ENCODE results near the gene COL9A3.
"Not testable (repeated sequence)": the region's sequence is repeated elsewhere in the genome, so short reads cannot be mapped to it uniquely, and the experiment has no call there.

The COL9A3 gene

DNA sequence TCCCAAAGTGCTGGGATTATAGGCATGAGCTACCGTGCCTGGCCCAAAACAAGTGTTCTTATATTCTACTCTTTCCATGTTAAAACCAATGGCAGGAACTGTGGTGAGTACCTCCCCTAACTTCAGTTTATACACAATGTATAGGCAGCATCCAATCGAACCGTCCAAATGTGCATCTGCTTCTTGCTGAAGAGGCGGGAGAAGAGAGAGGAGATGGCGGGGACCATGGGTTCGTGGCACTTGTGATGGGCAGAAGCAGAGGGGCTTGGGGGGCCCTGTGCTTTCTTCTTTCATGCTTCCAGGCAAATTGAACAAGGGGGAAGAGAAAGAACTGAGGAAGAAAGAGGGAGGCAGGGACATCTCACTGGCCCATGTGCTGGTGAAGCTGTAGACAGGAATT, 56.0 kb downstream of the COL9A3 start:
- DNase-seq (ENCODE audit: insufficient read length, low spot score) (no peak), FAIRE-seq (no peak)
- TF ChIP-seq POU2F2 (IDR thresholded peaks at IDR 0.05; ENCODE audit: low read depth, low read length) (no peak), SPI1 (IDR thresholded peaks at IDR 0.05; ENCODE audit: low read depth, low read length) (no peak), TAF1 (IDR thresholded peaks at IDR 0.05; ENCODE audit: low read depth, low read length) (no peak), POLR2A (IDR thresholded peaks at IDR 0.05; ENCODE audit: low read depth, low read length) (no peak), PAX5 (IDR thresholded peaks at IDR 0.05; ENCODE audit: insufficient read depth, low read length, severe bottlenecking) (no peak), POLR2AphosphoS5 (IDR thresholded peaks at IDR 0.05; ENCODE audit: low read depth, low read length) (no peak)

- no peak for DNase-seq (ENCODE audit: insufficient read length, low spot score)
- FAIRE-seq: no peak
- TF ChIP-seq SPI1 (IDR thresholded peaks at IDR 0.05; ENCODE audit: low read depth, low read length) (no peak), PAX5 (IDR thresholded peaks at IDR 0.05; ENCODE audit: insufficient read depth, low read length, severe bottlenecking) (no peak), TAF1 (IDR thresholded peaks at IDR 0.05; ENCODE audit: low read depth, low read length) (no peak), POU2F2 (IDR thresholded peaks at IDR 0.05; ENCODE audit: low read depth, low read length) (no peak), POLR2A (IDR thresholded peaks at IDR 0.05; ENCODE audit: low read depth, low read length) (no peak), POLR2AphosphoS5 (IDR thresholded peaks at IDR 0.05; ENCODE audit: low read depth, low read length) (no peak)
These were observed 56.4 kb downstream of the COL9A3 start for GRCh38 chr20:62873280-62873679.

GRCh38 chr20:62873681-62874031, 56.8 kb downstream of the COL9A3 start:
- FAIRE-seq; DNase-seq (ENCODE audit: insufficient read length, low spot score): not testable (repeated sequence)

DNA sequence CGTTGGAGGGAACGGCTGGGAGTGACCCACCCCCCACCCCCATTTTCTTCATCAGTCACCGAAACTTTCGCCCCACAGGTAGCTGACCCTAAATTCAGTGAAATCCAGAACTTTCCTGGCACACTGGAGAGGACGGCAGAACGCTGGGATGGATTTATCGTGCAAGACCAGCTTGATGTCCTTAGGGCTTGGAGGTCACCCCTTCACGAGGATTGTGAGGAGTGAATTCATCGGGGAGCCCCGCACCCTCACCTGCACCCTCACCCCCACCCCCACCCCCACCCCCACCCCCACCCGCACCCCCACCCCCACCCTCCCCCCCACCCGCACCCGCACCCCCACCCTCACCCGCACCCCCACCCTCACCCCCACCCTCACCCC, 58.1 kb downstream of the COL9A3 start:
- FAIRE-seq: no peak
- TF ChIP-seq POLR2AphosphoS5 (IDR thresholded peaks at IDR 0.05; ENCODE audit: low read depth, low read length): no peak
- no peak for TF ChIP-seq PAX5 (IDR thresholded peaks at IDR 0.05; ENCODE audit: insufficient read depth, low read length, severe bottlenecking)
- TF ChIP-seq POLR2A (IDR thresholded peaks at IDR 0.05; ENCODE audit: low read depth, low read length): no peak
- TF ChIP-seq TAF1 (IDR thresholded peaks at IDR 0.05; ENCODE audit: low read depth, low read length): no peak
- no peak for TF ChIP-seq POU2F2 (IDR thresholded peaks at IDR 0.05; ENCODE audit: low read depth, low read length)
- no peak for TF ChIP-seq SPI1 (IDR thresholded peaks at IDR 0.05; ENCODE audit: low read depth, low read length)
- no peak for DNase-seq (ENCODE audit: insufficient read length, low spot score)

- FAIRE-seq (no peak), DNase-seq (ENCODE audit: insufficient read length, low spot score) (no peak)
- TF ChIP-seq PAX5 (IDR thresholded peaks at IDR 0.05; ENCODE audit: insufficient read depth, low read length, severe bottlenecking): no peak
- TF ChIP-seq POLR2A (IDR thresholded peaks at IDR 0.05; ENCODE audit: low read depth, low read length): no peak
- TF ChIP-seq POU2F2 (IDR thresholded peaks at IDR 0.05; ENCODE audit: low read depth, low read length): no peak
- no peak for TF ChIP-seq SPI1 (IDR thresholded peaks at IDR 0.05; ENCODE audit: low read depth, low read length)
- no peak for TF ChIP-seq TAF1 (IDR thresholded peaks at IDR 0.05; ENCODE audit: low read depth, low read length)
- no peak for TF ChIP-seq POLR2AphosphoS5 (IDR thresholded peaks at IDR 0.05; ENCODE audit: low read depth, low read length)
These were observed 58.8 kb downstream of the COL9A3 start for GRCh38 chr20:62875419-62876361.

- DNase-seq (ENCODE audit: insufficient read length, low spot score): no peak
- FAIRE-seq: no peak
- no peak for TF ChIP-seq TAF1 (IDR thresholded peaks at IDR 0.05; ENCODE audit: low read depth, low read length)
- no peak for TF ChIP-seq PAX5 (IDR thresholded peaks at IDR 0.05; ENCODE audit: insufficient read depth, low read length, severe bottlenecking)
- TF ChIP-seq POU2F2 (IDR thresholded peaks at IDR 0.05; ENCODE audit: low read depth, low read length): no peak
- TF ChIP-seq SPI1 (IDR thresholded peaks at IDR 0.05; ENCODE audit: low read depth, low read length): no peak
- no peak for TF ChIP-seq POLR2AphosphoS5 (IDR thresholded peaks at IDR 0.05; ENCODE audit: low read depth, low read length)
- no peak for TF ChIP-seq POLR2A (IDR thresholded peaks at IDR 0.05; ENCODE audit: low read depth, low read length)
These were observed 59.7 kb downstream of the COL9A3 start for GRCh38 chr20:62876501-62876901.

DNA sequence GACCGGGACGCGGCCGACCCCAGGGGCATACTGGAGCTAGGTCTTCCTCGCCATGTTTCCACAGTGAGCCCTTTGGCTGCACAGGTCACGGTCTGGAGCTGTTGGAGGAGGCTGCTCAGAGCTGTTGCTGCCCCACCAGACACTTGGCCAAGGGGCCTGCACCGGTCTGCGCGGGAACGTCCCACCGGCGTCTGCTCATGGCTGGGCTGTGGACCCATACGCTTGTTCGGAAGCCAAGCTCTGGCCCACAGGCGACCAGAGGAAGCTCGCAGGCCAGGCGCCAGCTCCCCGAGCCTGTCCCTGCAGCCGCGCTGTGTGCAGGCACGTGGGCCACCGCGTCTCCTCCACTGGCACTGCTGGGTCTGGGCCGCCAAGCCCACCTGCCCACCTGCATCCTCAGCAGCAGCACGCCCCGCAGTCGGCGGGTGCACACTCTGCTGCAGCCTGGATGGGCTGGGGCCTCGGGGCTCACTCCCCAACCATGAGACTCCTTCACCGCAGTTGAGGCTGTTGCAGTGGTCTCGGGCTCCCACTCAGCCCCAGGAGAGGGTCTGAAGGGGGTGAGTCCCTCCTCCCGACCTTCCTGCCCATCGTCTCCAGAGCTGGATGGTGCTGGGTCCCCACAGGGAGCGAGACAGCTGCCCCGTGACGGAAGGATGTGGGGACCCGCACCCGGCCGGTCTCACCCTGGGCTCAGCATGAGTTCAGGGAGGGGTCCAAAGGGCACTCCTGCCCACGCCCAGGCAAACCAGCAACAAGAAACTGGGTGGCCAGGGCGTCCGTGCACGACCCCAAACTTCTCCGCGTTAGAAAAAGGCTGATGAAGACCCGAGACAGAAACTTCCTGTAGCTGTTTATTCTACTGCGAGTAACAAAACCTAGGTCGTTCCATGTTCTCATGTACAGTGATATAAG, 60.3 kb downstream of the COL9A3 start:
- TF ChIP-seq TAF1 (IDR thresholded peaks at IDR 0.05; ENCODE audit: low read depth, low read length): no peak
- TF ChIP-seq POU2F2 (IDR thresholded peaks at IDR 0.05; ENCODE audit: low read depth, low read length): no peak
- no peak for TF ChIP-seq PAX5 (IDR thresholded peaks at IDR 0.05; ENCODE audit: insufficient read depth, low read length, severe bottlenecking)
- no peak for TF ChIP-seq SPI1 (IDR thresholded peaks at IDR 0.05; ENCODE audit: low read depth, low read length)
- no peak for TF ChIP-seq POLR2A (IDR thresholded peaks at IDR 0.05; ENCODE audit: low read depth, low read length)
- TF ChIP-seq POLR2AphosphoS5 (IDR thresholded peaks at IDR 0.05; ENCODE audit: low read depth, low read length): no peak
- DNase-seq (ENCODE audit: insufficient read length, low spot score) (no peak), FAIRE-seq (no peak)

DNA sequence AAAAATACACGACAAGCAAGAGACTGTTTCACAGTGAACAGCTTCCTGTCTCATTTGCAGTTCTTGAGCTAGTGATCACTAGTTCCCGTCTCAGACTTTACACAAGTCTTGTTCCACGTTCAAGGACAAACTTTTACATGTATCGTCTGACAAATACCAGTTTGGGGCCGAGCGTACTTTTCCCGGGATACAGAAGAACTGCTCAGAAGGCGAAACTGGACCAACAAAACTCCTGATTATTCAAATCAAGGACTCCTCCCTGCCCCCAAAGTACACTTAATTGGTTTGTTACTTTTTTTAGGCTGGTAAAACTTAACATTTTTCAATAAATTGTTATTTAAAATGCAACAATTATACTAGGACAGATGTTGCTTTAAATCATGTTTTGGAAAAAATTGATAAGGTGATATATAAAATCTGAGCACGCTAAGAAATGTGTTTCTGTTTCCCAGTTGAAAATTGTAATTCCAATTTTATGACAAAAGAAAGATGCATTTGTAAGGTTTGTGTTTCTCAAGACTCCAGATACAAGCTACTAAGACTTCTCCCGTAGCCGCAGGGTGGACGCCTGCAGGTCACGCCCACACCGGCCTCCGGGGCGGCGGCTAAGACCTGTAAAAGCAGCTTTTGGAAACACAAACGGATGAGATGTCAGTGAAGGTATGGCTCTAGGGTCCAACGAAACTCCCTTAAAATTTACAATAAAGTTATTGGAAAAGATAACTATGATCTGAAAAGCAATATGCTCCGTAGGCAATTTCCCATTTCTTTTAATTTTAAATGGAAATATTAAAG, 61.6 kb downstream of the COL9A3 start:
- no peak for FAIRE-seq
- no peak for DNase-seq (ENCODE audit: insufficient read length, low spot score)
- TF ChIP-seq PAX5 (IDR thresholded peaks at IDR 0.05; ENCODE audit: insufficient read depth, low read length, severe bottlenecking) (no peak), TAF1 (IDR thresholded peaks at IDR 0.05; ENCODE audit: low read depth, low read length) (no peak), POU2F2 (IDR thresholded peaks at IDR 0.05; ENCODE audit: low read depth, low read length) (no peak), SPI1 (IDR thresholded peaks at IDR 0.05; ENCODE audit: low read depth, low read length) (no peak), POLR2A (IDR thresholded peaks at IDR 0.05; ENCODE audit: low read depth, low read length) (no peak), POLR2AphosphoS5 (IDR thresholded peaks at IDR 0.05; ENCODE audit: low read depth, low read length) (no peak)

Data from GM12891 (cell line).